H1 (cell line): ENCODE measurements around the gene MCC.

Source experiments
- ATF3 ChIP-seq: IDR thresholded peaks from 2 replicates; pipeline ENCODE4 v1.6.1; 2011; ENCODE audit warnings: low read depth, mild to moderate bottlenecking, low read length; ENCODE audit not compliant: insufficient read depth
- CHD2 ChIP-seq: IDR thresholded peaks from 2 replicates; pipeline ENCODE4 v1.6.1; 2012; ENCODE audit warnings: low read length, improper control_type of control experiment
- FOSL1 ChIP-seq: IDR thresholded peaks from 2 replicates; pipeline ENCODE4 v1.6.1; 2011; ENCODE audit warnings: mild to moderate bottlenecking, low read depth, low read length, moderate library complexity; ENCODE audit not compliant: insufficient read depth
- GABPA ChIP-seq: IDR thresholded peaks from 2 replicates; pipeline ENCODE4 v1.6.1; 2011; ENCODE audit warnings: mild to moderate bottlenecking, low read length, moderate library complexity, borderline replicate concordance; ENCODE audit not compliant: insufficient read depth
- JUN ChIP-seq: IDR thresholded peaks from 2 replicates; pipeline ENCODE4 v1.6.1; 2011; ENCODE audit warnings: low read depth, mild to moderate bottlenecking, improper control_type of control experiment, low read length
- JUND ChIP-seq: IDR thresholded peaks from 2 replicates; pipeline ENCODE4 v1.6.1; 2011; ENCODE audit warnings: mild to moderate bottlenecking, improper control_type of control experiment, low read length
- POLR2A ChIP-seq, 2 experiments: IDR thresholded peaks; 1 replicate in 1 of 2; 2 replicates in 1 of 2; pipeline ENCODE4 v1.6.1; 2011; ENCODE audit warnings: low read depth in 2 of 2, low read length in 2 of 2, mild to moderate bottlenecking in 2 of 2; ENCODE audit errors: control extremely low read depth in 1 of 2
- POLR2AphosphoS5 ChIP-seq: IDR thresholded peaks from 2 replicates; pipeline ENCODE4 v1.6.1; 2011; ENCODE audit warnings: low read depth, low read length
- TBP ChIP-seq: IDR thresholded peaks from 2 replicates; pipeline ENCODE4 v1.6.1; 2011; ENCODE audit warnings: low read depth, low read length, improper control_type of control experiment
- YY1 ChIP-seq: IDR thresholded peaks from 2 replicates; pipeline ENCODE4 v1.6.1; 2011; ENCODE audit warnings: low read depth, mild to moderate bottlenecking, low read length
- ZNF274 ChIP-seq: IDR thresholded peaks from 2 replicates; pipeline ENCODE4 v1.7.0; 2012; ENCODE audit warnings: low read length, borderline replicate concordance; ENCODE audit errors: extremely low read depth
- TF ChIP-seq, protein P1 (sequence below), 3 experiments: IDR thresholded peaks; 1 replicate in 2 of 3; 2 replicates in 1 of 3; pipeline versions ENCODE4 v1.5.1 to v1.6.1; 2011; ENCODE audit warnings: low read length in 3 of 3, mild to moderate bottlenecking in 3 of 3, inconsistent platforms in 2 of 3, low read depth in 1 of 3, moderate library complexity in 1 of 3; ENCODE audit not compliant: insufficient read depth in 1 of 3; ENCODE audit errors: control extremely low read depth in 1 of 3
- TF ChIP-seq, protein P2 (sequence below): IDR thresholded peaks from 2 replicates; pipeline ENCODE4 v1.6.1; 2012; ENCODE audit warnings: inconsistent platforms

GRCh38 chr5:113358696-113359095 lies 129.6 kb downstream of the MCC start:
- TF ChIP-seq TBP: no peak
- no peak for TF ChIP-seq FOSL1
- no peak for TF ChIP-seq ATF3
- TF ChIP-seq, protein P1, sequence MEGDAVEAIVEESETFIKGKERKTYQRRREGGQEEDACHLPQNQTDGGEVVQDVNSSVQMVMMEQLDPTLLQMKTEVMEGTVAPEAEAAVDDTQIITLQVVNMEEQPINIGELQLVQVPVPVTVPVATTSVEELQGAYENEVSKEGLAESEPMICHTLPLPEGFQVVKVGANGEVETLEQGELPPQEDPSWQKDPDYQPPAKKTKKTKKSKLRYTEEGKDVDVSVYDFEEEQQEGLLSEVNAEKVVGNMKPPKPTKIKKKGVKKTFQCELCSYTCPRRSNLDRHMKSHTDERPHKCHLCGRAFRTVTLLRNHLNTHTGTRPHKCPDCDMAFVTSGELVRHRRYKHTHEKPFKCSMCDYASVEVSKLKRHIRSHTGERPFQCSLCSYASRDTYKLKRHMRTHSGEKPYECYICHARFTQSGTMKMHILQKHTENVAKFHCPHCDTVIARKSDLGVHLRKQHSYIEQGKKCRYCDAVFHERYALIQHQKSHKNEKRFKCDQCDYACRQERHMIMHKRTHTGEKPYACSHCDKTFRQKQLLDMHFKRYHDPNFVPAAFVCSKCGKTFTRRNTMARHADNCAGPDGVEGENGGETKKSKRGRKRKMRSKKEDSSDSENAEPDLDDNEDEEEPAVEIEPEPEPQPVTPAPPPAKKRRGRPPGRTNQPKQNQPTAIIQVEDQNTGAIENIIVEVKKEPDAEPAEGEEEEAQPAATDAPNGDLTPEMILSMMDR (IDR thresholded peaks at IDR 0.05; ENCODE audit: control extremely low read depth in 1 of 3, insufficient read depth in 1 of 3, low read depth in 1 of 3, low read length in 3 of 3): no peak
- TF ChIP-seq POLR2A (IDR thresholded peaks at IDR 0.05; ENCODE audit: control extremely low read depth in 1 of 2, low read depth in 2 of 2, low read length in 2 of 2): no peak
- TF ChIP-seq POLR2AphosphoS5: no peak
- TF ChIP-seq CHD2: no peak
- no peak for TF ChIP-seq GABPA
- no peak for TF ChIP-seq YY1
- no peak for TF ChIP-seq ZNF274
- no peak for TF ChIP-seq JUN
- TF ChIP-seq, protein P2, sequence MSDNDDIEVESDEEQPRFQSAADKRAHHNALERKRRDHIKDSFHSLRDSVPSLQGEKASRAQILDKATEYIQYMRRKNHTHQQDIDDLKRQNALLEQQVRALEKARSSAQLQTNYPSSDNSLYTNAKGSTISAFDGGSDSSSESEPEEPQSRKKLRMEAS: no peak
- no peak for TF ChIP-seq JUND
